GM12878 (cell line): ENCODE results near the gene EEF2. TPM values are rescaled to one million over a fixed set of nuclear protein-coding genes. Genes with fewer than 3 reads are reported as not detected.

Source experiments
- ATAC-seq: fragments of 200-7000 bp; cut with Tn5 transposase; 3 replicates; pipeline ENCODE4 v1.9.1; 2020; ENCODE audit warnings: mild to moderate bottlenecking, moderate library complexity
- BruUV-seq: library from RNA; stranded (reverse); fragments of 400-500 nt; replicated peaks from 2 replicates; lab custom pipeline; 2021; lab: Mats Ljungman, UMichigan
- CTCF ChIA-PET: fragments of 300-600 bp; sonication (Branson Sonifier 250); formaldehyde crosslinking; extraction: SDS; loops from one replicate; lab custom pipeline; 2021; ENCODE audit warnings: inconsistent platforms; lab: Yijun Ruan, JAX
- POLR2A ChIA-PET: fragments of 350-600 bp; formaldehyde crosslinking; extraction: SDS; loops from one replicate; lab custom pipeline; 2021; ENCODE audit warnings: inconsistent platforms; lab: Charles Lee
- RAD21 ChIA-PET: fragments of 300-600 bp; sonication (Branson Sonifier 250); formaldehyde crosslinking; loops from one replicate; lab custom pipeline; 2023; ENCODE audit warnings: antibody characterized with exemption; ENCODE audit not compliant: unreplicated experiment; lab: Charles Lee
- SMC1A ChIA-PET: fragments of 300-600 bp; sonication (Branson Sonifier 250); formaldehyde crosslinking; loops from one replicate; lab custom pipeline; 2023; ENCODE audit not compliant: unreplicated experiment, uncharacterized antibody; lab: Charles Lee
- DNase-seq: peaks from one replicate; pipeline ENCODE4 v3.0.0-alpha.2; 2011; ENCODE audit warnings: low read depth, low spot score
- FAIRE-seq: peaks from 3 replicates; lab custom pipeline; 2011; peaks lifted over from hg19 to GRCh38; lab: Jason Lieb, UNC
- H2AFZ ChIP-seq: 2 replicates; pipeline ENCODE4 v1.6.0; 2011; ENCODE audit warnings: low read depth, low read length, control low read depth; ENCODE audit not compliant: control insufficient read depth
- H3K27ac ChIP-seq: 2 replicates; pipeline ENCODE4 v1.5.1; 2011; ENCODE audit warnings: control low read depth; ENCODE audit not compliant: control insufficient read depth, insufficient read depth
- H3K27me3 ChIP-seq, 2 experiments: replicated peaks in 1 of 2; 2 replicates each; pipeline versions ENCODE4 v1.6.0 to v1.6.1; 2011; ENCODE audit warnings: low read length in 1 of 2; ENCODE audit not compliant: control insufficient read depth in 2 of 2, insufficient read depth in 2 of 2
- H3K36me3 ChIP-seq, 2 experiments: 2 replicates each; pipeline ENCODE4 v1.5.1; 2011; ENCODE audit warnings: low read length in 1 of 2; ENCODE audit not compliant: control insufficient read depth in 2 of 2, insufficient read depth in 2 of 2
- H3K4me1 ChIP-seq: 2 replicates; pipeline ENCODE4 v1.6.1; 2011; ENCODE audit warnings: mild to moderate bottlenecking, low read length, moderate library complexity, mixed read lengths; ENCODE audit not compliant: control insufficient read depth, insufficient read depth
- H3K4me2 ChIP-seq: 2 replicates; pipeline ENCODE4 v1.6.0; 2011; ENCODE audit warnings: control low read depth; ENCODE audit not compliant: control insufficient read depth, insufficient read depth
- H3K4me3 ChIP-seq: fragments of 200-600 bp; sonication (generic); 2 replicates; pipeline ENCODE4 v1.5.1; 2016
- H3K79me2 ChIP-seq: 2 replicates; pipeline ENCODE4 v1.6.0; 2011; ENCODE audit warnings: low read length; ENCODE audit not compliant: control insufficient read depth, insufficient read depth
- H3K9ac ChIP-seq: 2 replicates; pipeline ENCODE4 v1.8.0; 2011; ENCODE audit warnings: low read length, control low read depth, mixed read lengths; ENCODE audit not compliant: control insufficient read depth, insufficient read depth
- H3K9me3 ChIP-seq: replicated peaks from 3 replicates; pipeline ENCODE4 v1.5.1; 2011; ENCODE audit warnings: mild to moderate bottlenecking, low read length; ENCODE audit not compliant: control insufficient read depth, insufficient read depth
- H4K20me1 ChIP-seq: 2 replicates; pipeline ENCODE4 v1.6.0; 2011; ENCODE audit not compliant: control insufficient read depth, insufficient read depth
- DPF2 ChIP-seq: fragments of 450-650 bp; IDR thresholded peaks from 2 replicates; pipeline ENCODE4 v1.6.1; 2017; ENCODE audit warnings: mild to moderate bottlenecking
- EP300 ChIP-seq, 2 experiments: fragments of 150-350 bp in 1 of 2; IDR thresholded peaks; 2 replicates each; pipeline ENCODE4 v1.6.1; 2011 to 2012; ENCODE audit warnings: low read depth in 2 of 2, low read length in 2 of 2, borderline replicate concordance in 1 of 2, improper control_type of control experiment in 1 of 2, inconsistent platforms in 1 of 2; ENCODE audit not compliant: control insufficient read depth in 1 of 2
- IRF5 ChIP-seq: fragments of 450-650 bp; IDR thresholded peaks from 2 replicates; pipeline ENCODE4 v1.6.1; 2017; ENCODE audit warnings: borderline replicate concordance
- MTA3 ChIP-seq: IDR thresholded peaks from 2 replicates; pipeline ENCODE4 v1.6.1; 2012; ENCODE audit warnings: low read length, inconsistent platforms, borderline replicate concordance
- RFX5 ChIP-seq: IDR thresholded peaks from 2 replicates; pipeline ENCODE4 v1.6.1; 2011; ENCODE audit warnings: low read depth, low read length, improper control_type of control experiment
- SMARCA5 ChIP-seq: fragments of 450-650 bp; IDR thresholded peaks from 2 replicates; pipeline ENCODE4 v1.6.1; 2017; ENCODE audit warnings: mild to moderate bottlenecking
- ZNF207 ChIP-seq: fragments of 450-650 bp; IDR thresholded peaks from 2 replicates; pipeline ENCODE4 v1.6.1; 2014; ENCODE audit warnings: antibody characterized with exemption, mild to moderate bottlenecking, borderline replicate concordance
- ZNF384 ChIP-seq: IDR thresholded peaks from 2 replicates; pipeline ENCODE4 v1.6.1; 2012; ENCODE audit warnings: low read depth, mild to moderate bottlenecking, low read length, improper control_type of control experiment, borderline replicate concordance
- WGBS: methylation state at CpG from one replicate; pipeline ENCODE4 v1.1.6; 2016; ENCODE audit warnings: low lambda C conversion rate; ENCODE audit not compliant: insufficient replicate concordance, insufficient coverage; ENCODE audit errors: missing lambda C conversion rate; 5-methylcytosine and 5-hydroxymethylcytosine counted together
- in situ Hi-C: fragments of 300-500 bp; cut with MboI; formaldehyde crosslinking; loops from 9 replicates; pipeline ENCODE4 v1.14.3; 2018; ENCODE audit warnings: mixed read lengths
- intact Hi-C: fragments of 100-400 bp; cut with micrococcal nuclease; formaldehyde crosslinking; loops from one replicate; pipeline ENCODE4 v1.14.2; 2022; ENCODE audit not compliant: unreplicated experiment
- polyA plus RNA-seq, 11 experiments: library from polyadenylated mRNA; depleted of rRNA in 4 of 11; unstranded in 6 of 11; stranded (reverse) in 5 of 11; fragments of >200 nt; fragmentation: Nextera tagmentation in 4 of 11; fragmentation: Illumina TruSeq in 1 of 11; extraction: Ambion mirVana in 4 of 11; extraction: Trizol in 1 of 11; gene quantifications; 1 replicate in 1 of 11; 2 replicates in 10 of 11; pipeline versions ENCODE4 v1.2.1 to v1.2.3, GENCODE V29; 2011 to 2016; ENCODE audit warnings: inconsistent platforms in 2 of 11, missing spikeins in 2 of 11, low read depth in 1 of 11
- total RNA-seq, 4 experiments: library from RNA; depleted of rRNA in 3 of 4; stranded (reverse); fragments of >200 nt in 3 of 4; fragmentation: Illumina TruSeq in 1 of 4; extraction: Trizol in 1 of 4; gene quantifications; 2 replicates each; pipeline versions ENCODE4 v1.2.1 to v1.2.3, GENCODE V29; 2013 to 2021
- TF ChIP-seq, protein P1 (sequence below): fragments of 450-650 bp; IDR thresholded peaks from 2 replicates; pipeline ENCODE4 v1.6.1; 2018; ENCODE audit warnings: mild to moderate bottlenecking, low read depth, moderate library complexity; ENCODE audit not compliant: partially characterized antibody

Gene EEF2
- total and polyA plus RNA-seq, 10 of the 15 experiments (the other 5 are each of a cell fraction or from before 2014, with no cell fraction given): 280 to 3,491 (median 1,305) TPM

GRCh38 chr19:4025317-4025716 lies 40.1 kb upstream of the EEF2 start:
- SMC1A ChIA-PET: no interaction called here
- TF ChIP-seq IRF5 (no peak), ZNF384 (no peak), ZNF207 (no peak), EP300 (IDR thresholded peaks at IDR 0.05; ENCODE audit: borderline replicate concordance in 1 of 2, control insufficient read depth in 1 of 2, low read depth in 2 of 2, low read length in 2 of 2) (no peak), MTA3 (no peak), SMARCA5 (no peak), RFX5 (no peak), DPF2 (no peak)
- TF ChIP-seq, protein P1, sequence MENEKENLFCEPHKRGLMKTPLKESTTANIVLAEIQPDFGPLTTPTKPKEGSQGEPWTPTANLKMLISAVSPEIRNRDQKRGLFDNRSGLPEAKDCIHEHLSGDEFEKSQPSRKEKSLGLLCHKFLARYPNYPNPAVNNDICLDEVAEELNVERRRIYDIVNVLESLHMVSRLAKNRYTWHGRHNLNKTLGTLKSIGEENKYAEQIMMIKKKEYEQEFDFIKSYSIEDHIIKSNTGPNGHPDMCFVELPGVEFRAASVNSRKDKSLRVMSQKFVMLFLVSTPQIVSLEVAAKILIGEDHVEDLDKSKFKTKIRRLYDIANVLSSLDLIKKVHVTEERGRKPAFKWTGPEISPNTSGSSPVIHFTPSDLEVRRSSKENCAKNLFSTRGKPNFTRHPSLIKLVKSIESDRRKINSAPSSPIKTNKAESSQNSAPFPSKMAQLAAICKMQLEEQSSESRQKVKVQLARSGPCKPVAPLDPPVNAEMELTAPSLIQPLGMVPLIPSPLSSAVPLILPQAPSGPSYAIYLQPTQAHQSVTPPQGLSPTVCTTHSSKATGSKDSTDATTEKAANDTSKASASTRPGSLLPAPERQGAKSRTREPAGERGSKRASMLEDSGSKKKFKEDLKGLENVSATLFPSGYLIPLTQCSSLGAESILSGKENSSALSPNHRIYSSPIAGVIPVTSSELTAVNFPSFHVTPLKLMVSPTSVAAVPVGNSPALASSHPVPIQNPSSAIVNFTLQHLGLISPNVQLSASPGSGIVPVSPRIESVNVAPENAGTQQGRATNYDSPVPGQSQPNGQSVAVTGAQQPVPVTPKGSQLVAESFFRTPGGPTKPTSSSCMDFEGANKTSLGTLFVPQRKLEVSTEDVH: no peak
- TF ChIP-seq, all 136 proteins: peak for 0
- FAIRE-seq (no peak), DNase-seq (no peak), ATAC-seq (no peak)
- H4K20me1 ChIP-seq: no peaks in the 10 kb centered on the region
- H3K4me2 ChIP-seq: no peak overlapping the region
- H3K9me3 ChIP-seq: no peaks in the 10 kb centered on the region
- H3K27ac ChIP-seq: no peak overlapping the region
- no peaks in the 10 kb centered on the region for H3K4me1 ChIP-seq
- no peak overlapping the region for H3K9ac ChIP-seq
- RAD21 ChIA-PET: no interaction called here
- 71% methylated on average over 11 of the region's 11 CpGs for WGBS
- no peaks in the 10 kb centered on the region for H3K79me2 ChIP-seq
- H3K4me3 ChIP-seq: no peak overlapping the region
- no peak overlapping the region for H2AFZ ChIP-seq
- H3K27me3 ChIP-seq: no peaks in the 10 kb centered on the region
- no TSS peak for BruUV-seq
- peaks cover 0 to 7% of the 10 kb centered on the region in 2 experiments; a peak in 3 of 4 replicates for H3K36me3 ChIP-seq
- in situ Hi-C loops: no loop called here
- POLR2A ChIA-PET: no interaction called here
- intact Hi-C loops: no loop called here
- CTCF ChIA-PET: no interaction called here
